ENCODE results near the gene CDC42EP2. TPM values are rescaled to one million over a fixed set of nuclear protein-coding genes. Genes with fewer than 3 reads are reported as not detected.

CDC42EP2 gene
- total RNA-seq, 1 donor = 15.6 TPM

DNA sequence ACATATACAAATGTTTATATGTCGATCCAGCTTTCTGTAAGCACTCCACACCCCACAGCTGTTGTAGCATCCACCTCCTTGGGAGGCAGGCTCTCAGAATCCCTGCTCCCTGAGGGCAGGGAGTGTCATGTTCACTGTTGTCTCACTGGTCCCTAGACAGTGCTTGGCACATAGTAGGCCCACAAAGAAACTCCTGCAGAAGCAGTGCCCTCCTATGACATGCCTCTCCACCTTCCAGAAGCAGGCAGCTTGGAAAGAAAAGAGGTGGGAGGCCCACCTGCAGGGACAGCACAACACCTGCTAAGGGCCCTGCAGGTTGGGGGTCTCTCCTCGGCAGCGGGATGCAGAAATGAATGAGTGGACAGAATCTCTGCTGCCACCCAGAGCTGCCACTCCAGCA is 11.1 kb upstream of the CDC42EP2 start:
- TF ChIP-seq, protein P1, sequence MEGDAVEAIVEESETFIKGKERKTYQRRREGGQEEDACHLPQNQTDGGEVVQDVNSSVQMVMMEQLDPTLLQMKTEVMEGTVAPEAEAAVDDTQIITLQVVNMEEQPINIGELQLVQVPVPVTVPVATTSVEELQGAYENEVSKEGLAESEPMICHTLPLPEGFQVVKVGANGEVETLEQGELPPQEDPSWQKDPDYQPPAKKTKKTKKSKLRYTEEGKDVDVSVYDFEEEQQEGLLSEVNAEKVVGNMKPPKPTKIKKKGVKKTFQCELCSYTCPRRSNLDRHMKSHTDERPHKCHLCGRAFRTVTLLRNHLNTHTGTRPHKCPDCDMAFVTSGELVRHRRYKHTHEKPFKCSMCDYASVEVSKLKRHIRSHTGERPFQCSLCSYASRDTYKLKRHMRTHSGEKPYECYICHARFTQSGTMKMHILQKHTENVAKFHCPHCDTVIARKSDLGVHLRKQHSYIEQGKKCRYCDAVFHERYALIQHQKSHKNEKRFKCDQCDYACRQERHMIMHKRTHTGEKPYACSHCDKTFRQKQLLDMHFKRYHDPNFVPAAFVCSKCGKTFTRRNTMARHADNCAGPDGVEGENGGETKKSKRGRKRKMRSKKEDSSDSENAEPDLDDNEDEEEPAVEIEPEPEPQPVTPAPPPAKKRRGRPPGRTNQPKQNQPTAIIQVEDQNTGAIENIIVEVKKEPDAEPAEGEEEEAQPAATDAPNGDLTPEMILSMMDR (IDR thresholded peaks at IDR 0.05; ENCODE audit: extremely low read depth, low read depth, low read length) = no peak
- no peak for DNase-seq (ENCODE audit: insufficient read length, low spot score, missing footprints)
- no peaks in the 10 kb centered on the region for H3K36me3 ChIP-seq (ENCODE audit: insufficient read depth, low read length)
- H3K27me3 ChIP-seq (ENCODE audit: insufficient read depth, low read length) = no peaks in the 10 kb centered on the region
- H2AFZ ChIP-seq (ENCODE audit: low read length) = no peak overlapping the region
- no peaks in the 10 kb centered on the region for H3K9me3 ChIP-seq (ENCODE audit: low read depth, low read length)
- H3K4me2 ChIP-seq (ENCODE audit: insufficient read depth, low read length) = no peak overlapping the region
- H3K79me2 ChIP-seq (ENCODE audit: insufficient read depth, low read length) = no peaks in the 10 kb centered on the region
- H3K27ac ChIP-seq (ENCODE audit: low read depth, low read length) = no peak overlapping the region
- no peak overlapping the region for H3K4me3 ChIP-seq (ENCODE audit: insufficient read depth, low read length)
- H4K20me1 ChIP-seq (ENCODE audit: insufficient read depth, low read length) = no peaks in the 10 kb centered on the region
- H3K4me1 ChIP-seq (ENCODE audit: insufficient read depth, low read length) = peaks cover 6% of the 10 kb centered on the region

DNA sequence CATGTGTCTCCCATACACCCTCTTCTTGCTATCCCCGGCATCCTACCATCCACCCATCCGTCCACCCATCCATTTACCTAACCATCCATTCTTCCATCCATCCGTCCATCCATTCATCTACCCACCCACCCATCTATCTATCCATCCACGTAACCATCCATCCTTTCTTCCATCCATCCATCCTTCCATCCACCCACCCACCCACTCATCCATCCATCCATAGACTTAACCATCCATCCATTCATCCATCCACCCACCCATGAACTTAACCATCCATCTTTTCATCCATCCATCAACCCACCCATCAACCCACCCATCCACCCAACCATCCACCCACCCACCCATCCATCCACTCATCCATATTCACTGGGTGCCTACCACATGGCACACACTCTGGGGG is 10.6 kb upstream of the CDC42EP2 start:
- no peak overlapping the region for H3K27ac ChIP-seq (ENCODE audit: low read depth, low read length)
- H3K4me3 ChIP-seq (ENCODE audit: insufficient read depth, low read length) = no peak overlapping the region
- no peaks in the 10 kb centered on the region for H3K9me3 ChIP-seq (ENCODE audit: low read depth, low read length)
- TF ChIP-seq, protein P1 (IDR thresholded peaks at IDR 0.05; ENCODE audit: extremely low read depth, low read depth, low read length) = no peak
- H4K20me1 ChIP-seq (ENCODE audit: insufficient read depth, low read length) = no peaks in the 10 kb centered on the region
- no peak overlapping the region for H2AFZ ChIP-seq (ENCODE audit: low read length)
- no peak overlapping the region for H3K4me2 ChIP-seq (ENCODE audit: insufficient read depth, low read length)
- peaks cover 8% of the 10 kb centered on the region for H3K4me1 ChIP-seq (ENCODE audit: insufficient read depth, low read length)
- H3K36me3 ChIP-seq (ENCODE audit: insufficient read depth, low read length) = no peaks in the 10 kb centered on the region
- H3K79me2 ChIP-seq (ENCODE audit: insufficient read depth, low read length) = no peaks in the 10 kb centered on the region
- DNase-seq (ENCODE audit: insufficient read length, low spot score, missing footprints) = no peak
- H3K27me3 ChIP-seq (ENCODE audit: insufficient read depth, low read length) = no peaks in the 10 kb centered on the region

DNA sequence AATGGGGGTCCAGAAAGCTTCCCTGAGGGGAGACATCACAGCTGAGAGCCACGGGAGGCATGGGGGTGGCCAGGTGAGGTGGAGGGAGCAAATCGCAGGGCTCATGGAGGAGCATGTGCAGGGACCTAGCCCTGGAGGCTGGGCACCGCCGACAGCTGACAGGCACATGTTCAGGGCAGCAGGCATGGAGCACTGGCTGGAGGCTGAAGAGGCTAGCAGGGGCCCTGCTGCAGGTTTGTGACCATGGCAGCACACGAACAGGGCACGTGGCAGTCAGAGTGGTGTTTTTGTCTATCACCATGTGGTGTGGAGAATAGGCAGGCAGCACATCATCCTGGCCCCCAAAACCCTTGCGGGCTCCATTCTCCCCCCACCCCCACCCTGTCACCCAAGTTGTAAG is 10.1 kb upstream of the CDC42EP2 start:
- TF ChIP-seq, protein P1 (IDR thresholded peaks at IDR 0.05; ENCODE audit: extremely low read depth, low read depth, low read length) = no peak
- Histone ChIP-seq H3K4me1 (ENCODE audit: insufficient read depth, low read length) (peaks cover 9% of the 10 kb centered on the region), H3K4me3 (ENCODE audit: insufficient read depth, low read length) (no peak overlapping the region), H3K4me2 (ENCODE audit: insufficient read depth, low read length) (no peak overlapping the region), H3K27me3 (ENCODE audit: insufficient read depth, low read length) (no peaks in the 10 kb centered on the region), H2AFZ (ENCODE audit: low read length) (no peak overlapping the region), H3K9me3 (ENCODE audit: low read depth, low read length) (no peaks in the 10 kb centered on the region), H3K79me2 (ENCODE audit: insufficient read depth, low read length) (no peaks in the 10 kb centered on the region), H3K27ac (ENCODE audit: low read depth, low read length) (no peak overlapping the region), H4K20me1 (ENCODE audit: insufficient read depth, low read length) (no peaks in the 10 kb centered on the region), H3K36me3 (ENCODE audit: insufficient read depth, low read length) (no peaks in the 10 kb centered on the region)
- no peak for DNase-seq (ENCODE audit: insufficient read length, low spot score, missing footprints)

DNA sequence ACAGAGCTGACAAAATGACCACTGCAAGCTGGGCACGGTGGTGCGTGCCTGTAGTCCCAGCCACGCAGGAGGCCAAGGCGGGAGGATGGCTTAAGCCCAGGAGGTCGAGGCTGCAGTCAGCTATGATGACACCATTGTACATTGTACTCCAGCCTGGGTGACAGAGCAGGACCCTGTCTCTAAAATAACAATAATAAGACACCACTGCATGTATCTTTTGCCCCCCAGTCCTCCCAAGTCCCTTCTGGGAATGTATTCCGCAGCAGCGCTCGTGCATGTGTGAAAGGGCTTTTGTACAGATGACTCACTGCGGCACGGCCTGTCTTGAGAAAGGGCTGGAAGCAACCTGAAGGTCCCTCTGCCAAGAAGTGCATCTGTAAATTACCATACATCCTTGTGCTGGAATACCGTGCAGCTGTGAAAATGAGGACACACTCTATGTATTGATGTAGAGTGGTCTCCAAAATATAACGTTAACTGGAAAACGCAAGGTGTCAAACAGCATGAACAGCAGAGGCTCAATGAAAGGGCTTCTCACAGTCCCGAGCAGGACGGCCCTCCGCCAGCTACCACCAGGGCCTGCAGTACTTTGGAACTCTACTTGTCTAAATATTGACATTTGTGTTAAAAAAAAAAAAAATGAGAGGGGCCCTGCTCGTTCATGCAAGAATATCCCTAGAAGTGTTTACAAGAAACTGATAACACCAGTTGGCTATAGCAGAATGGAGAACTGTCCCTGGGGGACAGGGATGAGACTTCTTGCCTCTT is 9.0 kb upstream of the CDC42EP2 start:
- DNase-seq (ENCODE audit: insufficient read length, low spot score, missing footprints) = peak; percentile 83
- no peak overlapping the region for H3K4me2 ChIP-seq (ENCODE audit: insufficient read depth, low read length)

More for the DNA sequence above, 9.0 kb upstream of the CDC42EP2 start:
- Histone ChIP-seq H4K20me1 (ENCODE audit: insufficient read depth, low read length) (no peaks in the 10 kb centered on the region), H3K4me1 (ENCODE audit: insufficient read depth, low read length) (peaks cover 17% of the 10 kb centered on the region), H2AFZ (ENCODE audit: low read length) (no peak overlapping the region), H3K36me3 (ENCODE audit: insufficient read depth, low read length) (no peaks in the 10 kb centered on the region), H3K9me3 (ENCODE audit: low read depth, low read length) (no peaks in the 10 kb centered on the region), H3K27ac (ENCODE audit: low read depth, low read length) (no peak overlapping the region), H3K4me3 (ENCODE audit: insufficient read depth, low read length) (no peak overlapping the region), H3K27me3 (ENCODE audit: insufficient read depth, low read length) (no peaks in the 10 kb centered on the region), H3K79me2 (ENCODE audit: insufficient read depth, low read length) (no peaks in the 10 kb centered on the region)
- TF ChIP-seq, protein P1 (IDR thresholded peaks at IDR 0.05; ENCODE audit: extremely low read depth, low read depth, low read length) = no peak

Data from osteoblast (primary cell).